Thyroid gland (tissue), 4 donors: ENCODE measurements around the gene HPN.

Source experiments
- CTCF ChIP-seq, 6 experiments: fragments of 200-600 bp in 3 of 6; fragments of 450-650 bp in 3 of 6; sonication (generic) in 3 of 6; IDR thresholded peaks; one replicate each; pipeline ENCODE4 v1.5.1; 2016 to 2019; ENCODE audit warnings: antibody characterized with exemption in 6 of 6, mild to moderate bottlenecking in 2 of 6, inconsistent platforms in 1 of 6, moderate library complexity in 1 of 6
- POLR2A ChIP-seq, 2 donors: fragments of 450-650 bp; IDR thresholded peaks; one replicate each; pipeline ENCODE4 v1.6.1; 2017; ENCODE audit warnings: antibody characterized with exemption in 2 of 2, mild to moderate bottlenecking in 2 of 2, moderate library complexity in 1 of 2

- TF ChIP-seq CTCF (IDR thresholded peaks at IDR 0.05) (no peak), POLR2A (IDR thresholded peaks at IDR 0.05) (no peak)
Observed at GRCh38 chr19:35093941-35094647, 52.6 kb downstream of the HPN start.
